ENCODE results near the gene COX6B2.
A peak's percentile ranks its signal among the peaks of the same experiment; 100 is the strongest.

COX6B2 gene

GRCh38 chr19:55383279-55384130 is 29.0 kb upstream of the COX6B2 start:
- DNase-seq (ENCODE audit: low spot score), result peak; percentile 44

- DNase-seq (ENCODE audit: low spot score), result no peak
Measured at GRCh38 chr19:55382522-55383054, 28.1 kb upstream of the COX6B2 start.

- no peak for DNase-seq (ENCODE audit: low spot score)
Measured at GRCh38 chr19:55382013-55382412, 27.5 kb upstream of the COX6B2 start.

- no peak for DNase-seq (ENCODE audit: low spot score)
Measured at GRCh38 chr19:55379174-55379573, 24.7 kb upstream of the COX6B2 start.

- DNase-seq (ENCODE audit: low spot score), result no peak
Measured at GRCh38 chr19:55377356-55378131, 23.0 kb upstream of the COX6B2 start.

GRCh38 chr19:55376241-55376933 is 21.9 kb upstream of the COX6B2 start, which contains the start of gene TMEM190:
TSS of gene TMEM190 (plus strand) at chr19:55376826. CDS start at chr19:55376854, 28 bp downstream.
- no peak for DNase-seq (ENCODE audit: low spot score)

GRCh38 chr19:55373993-55374757 is 19.7 kb upstream of the COX6B2 start:
- DNase-seq (ENCODE audit: low spot score), result no peak

GRCh38 chr19:55373306-55373992 is 18.9 kb upstream of the COX6B2 start:
- no peak for DNase-seq (ENCODE audit: low spot score)

GRCh38 chr19:55372316-55373081 is 18.0 kb upstream of the COX6B2 start:
- no peak for DNase-seq (ENCODE audit: low spot score)

GRCh38 chr19:55370305-55370988 is 15.9 kb upstream of the COX6B2 start, which contains the start of gene IL11:
TSS of gene IL11 (minus strand) at chr19:55370463. CDS start at chr19:55370310, 153 bp downstream.
- no peak for DNase-seq (ENCODE audit: low spot score)

GRCh38 chr19:55369653-55370304 is 15.3 kb upstream of the COX6B2 start:
- DNase-seq (ENCODE audit: low spot score), result no peak

- no peak for DNase-seq (ENCODE audit: low spot score)
Measured at GRCh38 chr19:55368701-55369563, 14.4 kb upstream of the COX6B2 start.

GRCh38 chr19:55368106-55368505 is 13.6 kb upstream of the COX6B2 start:
- no peak for DNase-seq (ENCODE audit: low spot score)

- DNase-seq (ENCODE audit: low spot score), result no peak
Measured at GRCh38 chr19:55366790-55367189, 12.3 kb upstream of the COX6B2 start.

- DNase-seq (ENCODE audit: low spot score), result no peak
Measured at GRCh38 chr19:55365964-55366363, 11.4 kb upstream of the COX6B2 start.

GRCh38 chr19:55365245-55365644 is 10.7 kb upstream of the COX6B2 start:
- DNase-seq (ENCODE audit: low spot score), result no peak

GRCh38 chr19:55362990-55363716 is 8.6 kb upstream of the COX6B2 start, which contains the start of gene GARIN5B:
TSS of gene GARIN5B (minus strand) at chr19:55363260. CDS start at chr19:55363066, 194 bp downstream.
- DNase-seq (ENCODE audit: low spot score), result no peak
